PFSK-1 (cell line): ENCODE data around the gene CHRD.

Experiments used
- TAF1 ChIP-seq: IDR thresholded peaks from 2 replicates; pipeline ENCODE4 v1.6.1; 2012; ENCODE audit warnings: low read length, control low read depth, borderline replicate concordance; ENCODE audit not compliant: insufficient read depth
- TF ChIP-seq, protein P1 (sequence below), 2 experiments: IDR thresholded peaks; 2 replicates each; pipeline versions ENCODE4 v1.6.1 to v1.8.0; 2011 to 2012; ENCODE audit warnings: low read depth in 2 of 2, low read length in 2 of 2, control low read depth in 1 of 2, inconsistent platforms in 1 of 2, mild to moderate bottlenecking in 1 of 2, moderate library complexity in 1 of 2; ENCODE audit not compliant: insufficient read depth in 1 of 2

DNA sequence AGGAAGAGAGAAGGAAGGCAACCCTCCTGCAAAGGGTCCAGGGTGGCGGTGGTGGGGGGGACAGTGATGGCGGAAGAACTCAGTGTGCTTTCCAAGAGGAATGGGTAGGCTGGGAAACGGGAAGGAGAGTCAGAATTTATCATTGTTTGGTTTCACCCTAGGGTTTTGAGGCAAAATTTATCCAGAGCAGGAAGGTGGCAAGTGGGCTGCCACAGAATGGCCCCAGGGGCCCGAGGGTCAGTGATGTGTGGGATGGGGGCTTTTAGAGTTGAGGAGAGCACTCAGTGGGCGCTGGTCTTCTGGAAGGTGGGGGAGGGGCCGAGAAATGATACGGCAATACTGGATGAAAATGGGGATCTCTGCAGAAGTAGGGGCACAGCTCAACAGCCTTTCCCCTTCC is 41.9 kb upstream of the CHRD start:
- TF ChIP-seq TAF1 = no peak
- TF ChIP-seq, protein P1, sequence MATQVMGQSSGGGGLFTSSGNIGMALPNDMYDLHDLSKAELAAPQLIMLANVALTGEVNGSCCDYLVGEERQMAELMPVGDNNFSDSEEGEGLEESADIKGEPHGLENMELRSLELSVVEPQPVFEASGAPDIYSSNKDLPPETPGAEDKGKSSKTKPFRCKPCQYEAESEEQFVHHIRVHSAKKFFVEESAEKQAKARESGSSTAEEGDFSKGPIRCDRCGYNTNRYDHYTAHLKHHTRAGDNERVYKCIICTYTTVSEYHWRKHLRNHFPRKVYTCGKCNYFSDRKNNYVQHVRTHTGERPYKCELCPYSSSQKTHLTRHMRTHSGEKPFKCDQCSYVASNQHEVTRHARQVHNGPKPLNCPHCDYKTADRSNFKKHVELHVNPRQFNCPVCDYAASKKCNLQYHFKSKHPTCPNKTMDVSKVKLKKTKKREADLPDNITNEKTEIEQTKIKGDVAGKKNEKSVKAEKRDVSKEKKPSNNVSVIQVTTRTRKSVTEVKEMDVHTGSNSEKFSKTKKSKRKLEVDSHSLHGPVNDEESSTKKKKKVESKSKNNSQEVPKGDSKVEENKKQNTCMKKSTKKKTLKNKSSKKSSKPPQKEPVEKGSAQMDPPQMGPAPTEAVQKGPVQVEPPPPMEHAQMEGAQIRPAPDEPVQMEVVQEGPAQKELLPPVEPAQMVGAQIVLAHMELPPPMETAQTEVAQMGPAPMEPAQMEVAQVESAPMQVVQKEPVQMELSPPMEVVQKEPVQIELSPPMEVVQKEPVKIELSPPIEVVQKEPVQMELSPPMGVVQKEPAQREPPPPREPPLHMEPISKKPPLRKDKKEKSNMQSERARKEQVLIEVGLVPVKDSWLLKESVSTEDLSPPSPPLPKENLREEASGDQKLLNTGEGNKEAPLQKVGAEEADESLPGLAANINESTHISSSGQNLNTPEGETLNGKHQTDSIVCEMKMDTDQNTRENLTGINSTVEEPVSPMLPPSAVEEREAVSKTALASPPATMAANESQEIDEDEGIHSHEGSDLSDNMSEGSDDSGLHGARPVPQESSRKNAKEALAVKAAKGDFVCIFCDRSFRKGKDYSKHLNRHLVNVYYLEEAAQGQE (IDR thresholded peaks at IDR 0.05; ENCODE audit: insufficient read depth in 1 of 2, low read depth in 2 of 2, low read length in 2 of 2) = no peak
